HG03064 (cell line): ENCODE data around the gene SLC44A5.
"Not testable (repeated sequence)": the region's sequence is repeated elsewhere in the genome, so short reads cannot be mapped to it uniquely, and the experiment has no call there.

ENCODE experiments used
- ATAC-seq: cut with Tn5 transposase; IDR thresholded peaks from one replicate; pipeline ENCODE4 v1.9.1; 2021; ENCODE audit warnings: low read depth; ENCODE audit not compliant: unreplicated experiment

The SLC44A5 gene

GRCh38 chr1:75310067-75310466 lies 300.8 kb downstream of the SLC44A5 start:
- no peak for ATAC-seq

GRCh38 chr1:75308365-75308764 lies 302.5 kb downstream of the SLC44A5 start:
- ATAC-seq = no peak

- ATAC-seq = no peak
Observed at GRCh38 chr1:75305061-75305460, 305.9 kb downstream of the SLC44A5 start.

GRCh38 chr1:75293270-75293669 lies 317.6 kb downstream of the SLC44A5 start:
- ATAC-seq = no peak

- ATAC-seq = no peak
Observed at GRCh38 chr1:75292013-75292412, 318.9 kb downstream of the SLC44A5 start.

GRCh38 chr1:75276385-75276784 lies 334.5 kb downstream of the SLC44A5 start:
- no peak for ATAC-seq

GRCh38 chr1:75275631-75276030 lies 335.3 kb downstream of the SLC44A5 start:
- no peak for ATAC-seq

GRCh38 chr1:75274920-75275506 lies 335.9 kb downstream of the SLC44A5 start:
- no peak for ATAC-seq

- ATAC-seq = no peak
Observed at GRCh38 chr1:75273110-75273509, 337.8 kb downstream of the SLC44A5 start.

GRCh38 chr1:75265792-75266191 lies 345.1 kb downstream of the SLC44A5 start:
- ATAC-seq = no peak

- ATAC-seq = no peak
Observed at GRCh38 chr1:75264112-75264511, 346.8 kb downstream of the SLC44A5 start.

GRCh38 chr1:75263616-75264015 lies 347.3 kb downstream of the SLC44A5 start:
- ATAC-seq = not testable (repeated sequence)

GRCh38 chr1:75261946-75262345 lies 349.0 kb downstream of the SLC44A5 start:
- not testable (repeated sequence) for ATAC-seq

- no peak for ATAC-seq
Observed at GRCh38 chr1:75258351-75258750, 352.6 kb downstream of the SLC44A5 start.

- ATAC-seq = no peak
Observed at GRCh38 chr1:75257424-75257823, 353.5 kb downstream of the SLC44A5 start.

GRCh38 chr1:75250114-75250513 lies 360.8 kb downstream of the SLC44A5 start:
- ATAC-seq = not testable (repeated sequence)

GRCh38 chr1:75245239-75245638 lies 365.7 kb downstream of the SLC44A5 start:
- no peak for ATAC-seq

GRCh38 chr1:75243124-75243523 lies 367.8 kb downstream of the SLC44A5 start:
- ATAC-seq = no peak

GRCh38 chr1:75237316-75237715 lies 373.6 kb downstream of the SLC44A5 start:
- no peak for ATAC-seq

- no peak for ATAC-seq
Observed at GRCh38 chr1:75234562-75234961, 376.4 kb downstream of the SLC44A5 start.

- peak; percentile 83 for ATAC-seq
Observed at GRCh38 chr1:75233302-75233929, 377.5 kb downstream of the SLC44A5 start.

GRCh38 chr1:75220072-75220471 lies 390.8 kb downstream of the SLC44A5 start:
- no peak for ATAC-seq
